ENCODE results near the gene SLC30A4. TPM values are rescaled to one million over a fixed set of nuclear protein-coding genes. Genes with fewer than 3 reads are reported as not detected.
"Not testable (repeated sequence)": the region's sequence is repeated elsewhere in the genome, so short reads cannot be mapped to it uniquely, and the experiment has no call there.

Gene SLC30A4
- total RNA-seq, 2 donors from 2014 or later: 9.2 to 11.3 TPM

- intact Hi-C loops (cut with DNase I): loop anchor here (10.0 kb wide), 1 partner anchor 92 kb away; no protein-coding TSS in a partner anchor
- DNase-seq (ENCODE audit: low spot score): no peak
Observed at GRCh38 chr15:45523166-45523460, 558 bp upstream of the SLC30A4 start.

- intact Hi-C loops (cut with DNase I): loop anchor here (10.0 kb wide), 1 partner anchor 93 kb away; no protein-coding TSS in a partner anchor
- DNase-seq (ENCODE audit: low spot score): peak; percentile 82
Observed at GRCh38 chr15:45521596-45522327, 793 bp downstream of the SLC30A4 start.

DNA sequence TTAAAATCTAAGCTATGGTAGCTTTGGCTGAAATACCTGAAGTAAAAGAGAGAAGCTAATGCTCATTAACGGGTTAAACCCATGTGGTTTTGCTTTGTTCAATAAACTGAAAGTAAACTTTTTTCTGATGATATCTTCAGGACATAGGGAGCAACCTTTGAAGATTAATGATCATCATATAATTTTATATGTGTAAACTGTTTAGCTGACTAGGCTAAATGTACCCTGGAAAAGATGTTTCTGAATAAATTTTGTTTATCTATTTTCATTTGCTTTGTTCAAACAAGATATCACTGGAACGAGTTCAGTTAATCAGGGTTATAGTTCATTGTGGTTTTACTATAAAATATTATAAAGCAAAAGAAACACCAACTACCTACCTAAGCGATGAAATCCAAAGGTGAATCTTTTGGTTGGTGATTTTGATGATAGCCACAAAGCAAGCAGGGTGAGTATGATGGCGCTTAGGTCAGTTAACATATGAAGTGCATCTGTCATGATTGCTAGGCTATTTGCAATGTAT lies 11.7 kb downstream of the SLC30A4 start:
- DNase-seq (ENCODE audit: low spot score): no peak
- intact Hi-C loops (cut with DNase I): loop anchor here in 1 of 2 donors (5.0 kb wide), 1 partner anchor 1031 kb away; no protein-coding TSS in a partner anchor

- DNase-seq (ENCODE audit: low spot score); intact Hi-C loops (cut with DNase I): not testable (repeated sequence)
Observed at GRCh38 chr15:45507143-45507542, 15.4 kb downstream of the SLC30A4 start.

DNA sequence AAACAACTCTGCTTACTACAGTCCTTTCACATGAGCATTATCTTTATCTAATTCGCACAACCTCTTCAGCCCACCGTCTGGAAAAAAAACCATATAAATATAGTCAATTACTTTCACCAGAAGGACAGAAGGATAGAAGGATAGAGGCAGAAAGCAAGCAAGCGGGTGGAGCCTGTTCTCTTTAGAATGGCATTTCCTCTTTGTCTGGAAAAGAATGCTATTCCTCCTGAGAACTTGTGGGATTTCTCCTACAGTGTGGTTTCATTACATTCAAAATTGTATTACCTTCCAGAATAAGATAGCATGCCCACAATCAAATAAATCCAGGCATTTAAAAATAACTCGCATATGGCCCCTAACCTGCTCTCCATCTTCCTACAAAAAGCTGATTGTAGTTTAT lies 23.1 kb downstream of the SLC30A4 start:
- intact Hi-C loops (cut with DNase I): no loop called here
- DNase-seq (ENCODE audit: low spot score): no peak

GRCh38 chr15:45498701-45499100 lies 23.9 kb downstream of the SLC30A4 start:
- intact Hi-C loops (cut with DNase I): no loop called here
- DNase-seq (ENCODE audit: low spot score): no peak

- intact Hi-C loops (cut with DNase I): no loop called here
- DNase-seq (ENCODE audit: low spot score): no peak
Observed at GRCh38 chr15:45497261-45497660, 25.3 kb downstream of the SLC30A4 start.

GRCh38 chr15:45496658-45497057 lies 25.9 kb downstream of the SLC30A4 start:
- intact Hi-C loops (cut with DNase I): no loop called here
- no peak for DNase-seq (ENCODE audit: low spot score)

DNA sequence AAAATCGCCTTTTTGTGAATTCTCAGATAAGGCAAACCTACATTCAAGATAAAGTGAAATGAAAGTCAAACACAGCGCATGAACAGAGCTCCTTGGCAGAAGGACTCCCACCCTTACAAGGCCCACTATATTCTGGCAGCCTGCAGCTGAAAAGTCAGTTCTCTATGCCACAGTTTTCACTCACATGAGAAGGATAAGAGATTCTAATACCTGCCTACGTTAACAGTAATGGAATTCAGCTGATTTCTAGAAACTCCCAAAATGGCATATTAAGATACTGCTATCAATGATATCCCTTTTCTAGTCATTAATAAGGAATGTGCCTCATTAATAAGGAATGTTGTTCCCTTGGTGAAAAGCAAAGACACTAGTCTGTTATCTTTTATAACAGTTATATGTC lies 27.0 kb downstream of the SLC30A4 start:
- no peak for DNase-seq (ENCODE audit: low spot score)
- intact Hi-C loops (cut with DNase I): no loop called here

DNA sequence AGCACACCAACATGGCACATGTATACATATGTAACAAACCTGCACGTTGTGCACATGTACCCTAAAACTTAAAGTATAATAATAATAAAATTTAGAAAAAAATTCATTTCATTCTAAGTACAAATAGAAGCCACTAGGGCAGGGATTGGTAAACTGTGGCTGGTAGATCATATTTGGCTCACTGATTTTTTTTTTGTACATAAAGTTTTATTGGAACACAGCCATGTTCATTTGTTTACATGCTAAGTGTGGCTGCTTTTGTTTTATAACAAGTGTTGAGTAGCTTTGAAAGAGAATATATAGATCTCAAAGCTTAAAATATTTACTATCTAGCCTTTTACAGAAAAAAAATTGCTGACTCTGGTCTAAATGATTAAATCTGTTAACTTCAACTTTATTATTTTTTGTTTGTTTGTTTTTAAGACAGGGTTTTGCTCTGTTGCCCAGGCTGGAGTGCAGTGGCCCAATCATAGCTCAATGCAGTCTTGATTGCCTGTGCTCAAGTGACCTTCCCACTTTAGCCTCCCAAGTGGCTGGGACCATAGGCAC lies 32.8 kb downstream of the SLC30A4 start:
- intact Hi-C loops (cut with DNase I): no loop called here
- DNase-seq (ENCODE audit: low spot score): no peak

DNA sequence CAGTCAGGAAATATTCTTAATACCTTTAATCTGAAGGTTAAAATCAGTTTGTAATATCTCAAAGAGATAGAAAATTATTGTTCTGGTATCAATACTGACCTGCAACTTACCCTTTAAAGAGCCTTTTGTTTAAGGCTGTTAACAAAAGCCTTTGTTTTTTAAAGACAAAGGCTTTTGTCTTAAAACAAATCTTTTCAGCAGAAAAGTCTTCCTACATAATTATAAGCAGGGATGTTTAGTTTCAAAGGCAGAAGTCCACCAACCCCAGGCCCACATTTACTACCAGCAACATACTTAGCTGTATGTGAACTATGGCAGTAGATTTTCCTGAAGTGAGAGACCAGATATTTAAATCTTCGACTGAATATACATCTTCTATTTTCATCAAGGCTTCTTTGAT lies 36.2 kb downstream of the SLC30A4 start:
- intact Hi-C loops (cut with DNase I): no loop called here
- DNase-seq (ENCODE audit: low spot score): no peak

GRCh38 chr15:45481135-45481534 lies 41.4 kb downstream of the SLC30A4 start:
- no peak for DNase-seq (ENCODE audit: low spot score)
- intact Hi-C loops (cut with DNase I): no loop called here

DNA sequence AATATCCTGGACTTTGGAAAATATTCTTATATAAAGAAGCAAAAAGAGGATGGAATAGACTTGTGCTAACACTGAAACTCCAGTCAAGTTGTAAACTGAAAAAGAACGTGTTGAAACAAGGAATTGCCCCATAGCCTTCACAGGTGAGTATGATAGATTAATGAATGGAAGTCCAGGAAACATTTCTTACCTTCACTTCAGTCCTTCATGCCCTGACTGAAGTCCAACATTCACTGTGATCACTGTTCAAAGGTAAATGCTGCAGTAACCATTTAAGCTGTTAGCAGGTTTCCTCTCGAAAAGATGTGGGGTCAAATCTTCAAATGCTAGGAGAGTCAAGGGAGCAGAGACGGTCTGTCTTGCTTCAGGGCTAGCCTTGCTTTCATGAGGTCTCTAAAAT lies 46.1 kb downstream of the SLC30A4 start:
- intact Hi-C loops (cut with DNase I): no loop called here

GRCh38 chr15:45474799-45475198 lies 47.8 kb downstream of the SLC30A4 start:
- intact Hi-C loops (cut with DNase I): no loop called here
- no peak for DNase-seq (ENCODE audit: low spot score)

More for the DNA sequence above, 46.1 kb downstream of the SLC30A4 start:
- DNase-seq (ENCODE audit: low spot score): no peak

DNA sequence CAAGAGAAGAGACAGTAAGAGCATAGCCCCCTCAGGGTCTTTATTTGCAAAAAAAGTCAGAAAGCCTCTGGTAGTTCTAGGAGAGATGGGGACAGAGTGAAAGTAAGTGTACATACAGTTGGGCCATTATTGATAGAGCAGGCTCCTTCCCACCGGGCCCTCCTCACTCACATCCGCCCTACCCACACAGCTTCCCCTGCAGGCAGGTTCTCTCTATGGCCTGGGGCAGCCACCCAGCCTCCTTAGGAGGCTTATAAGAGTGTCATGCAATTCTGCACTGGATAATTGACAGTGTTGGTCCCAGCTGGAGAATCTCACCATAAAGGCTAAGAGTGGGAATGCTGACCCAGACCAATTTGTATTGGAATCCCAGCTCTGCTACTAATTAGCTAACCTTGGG lies 49.5 kb downstream of the SLC30A4 start:
- no peak for DNase-seq (ENCODE audit: low spot score)
- intact Hi-C loops (cut with DNase I): no loop called here

DNA sequence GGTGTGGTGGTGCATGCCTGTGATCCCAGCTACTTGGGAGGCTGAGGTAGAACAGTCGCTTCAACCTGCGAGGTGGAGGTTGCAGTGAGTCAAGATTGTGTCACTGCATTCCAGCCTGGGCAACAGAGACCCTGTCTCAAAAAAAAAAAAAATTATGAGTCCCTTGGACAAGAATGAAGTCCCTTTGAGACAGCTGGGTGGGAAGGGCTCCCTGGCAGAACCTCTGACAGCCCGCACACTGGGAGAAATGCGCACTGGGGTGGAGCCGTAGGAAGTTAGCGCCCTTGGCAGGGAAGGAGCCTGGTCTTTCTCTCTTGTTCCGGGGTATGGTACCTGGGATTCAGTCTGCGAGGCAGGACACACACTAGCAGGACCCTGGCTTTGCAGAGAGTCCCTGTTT lies 51.4 kb downstream of the SLC30A4 start:
- intact Hi-C loops (cut with DNase I): no loop called here
- no peak for DNase-seq (ENCODE audit: low spot score)

- intact Hi-C loops (cut with DNase I): no loop called here
- DNase-seq (ENCODE audit: low spot score): no peak
Observed at GRCh38 chr15:45469441-45469840, 53.1 kb downstream of the SLC30A4 start.

DNA sequence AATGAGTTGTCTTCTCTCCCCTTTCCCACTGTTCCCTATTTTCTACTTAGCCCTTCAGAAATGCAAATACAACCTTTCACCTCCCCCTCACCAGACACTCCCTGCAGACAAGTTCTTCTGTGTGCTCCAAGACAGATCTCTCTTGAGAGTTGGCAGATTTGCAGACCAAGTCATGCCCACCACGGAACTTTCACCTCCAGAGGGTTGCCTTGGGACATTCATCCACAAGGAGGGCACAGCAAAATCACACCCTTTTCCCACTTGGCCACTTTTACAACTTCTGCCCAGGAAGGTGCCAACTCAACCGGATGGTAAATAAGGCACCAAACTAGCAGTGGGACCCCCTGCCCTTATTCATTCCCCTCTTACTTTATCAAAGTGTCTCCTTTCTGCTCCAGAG lies 53.5 kb downstream of the SLC30A4 start:
- intact Hi-C loops (cut with DNase I): no loop called here
- DNase-seq (ENCODE audit: low spot score): no peak

DNA sequence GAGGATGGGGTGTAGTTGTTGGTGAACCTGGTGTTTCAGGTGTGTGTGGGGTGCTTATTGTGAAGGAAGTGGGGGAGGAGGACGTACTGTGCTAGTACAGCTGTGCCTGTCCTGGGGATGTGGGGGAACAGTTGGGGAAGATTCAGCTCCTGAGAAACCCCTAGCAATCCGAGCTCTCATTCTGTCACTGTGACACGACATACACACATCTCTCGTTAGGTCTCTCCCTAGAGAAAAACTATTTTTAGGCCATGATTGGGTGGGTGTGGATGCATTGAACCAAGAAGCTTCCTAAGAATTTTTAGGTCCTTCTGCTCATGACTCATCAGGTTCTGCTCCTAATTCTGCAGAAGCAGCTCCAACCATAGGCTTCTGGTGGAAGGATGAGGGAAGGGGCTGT lies 54.3 kb downstream of the SLC30A4 start:
- DNase-seq (ENCODE audit: low spot score): no peak
- intact Hi-C loops (cut with DNase I): no loop called here

DNA sequence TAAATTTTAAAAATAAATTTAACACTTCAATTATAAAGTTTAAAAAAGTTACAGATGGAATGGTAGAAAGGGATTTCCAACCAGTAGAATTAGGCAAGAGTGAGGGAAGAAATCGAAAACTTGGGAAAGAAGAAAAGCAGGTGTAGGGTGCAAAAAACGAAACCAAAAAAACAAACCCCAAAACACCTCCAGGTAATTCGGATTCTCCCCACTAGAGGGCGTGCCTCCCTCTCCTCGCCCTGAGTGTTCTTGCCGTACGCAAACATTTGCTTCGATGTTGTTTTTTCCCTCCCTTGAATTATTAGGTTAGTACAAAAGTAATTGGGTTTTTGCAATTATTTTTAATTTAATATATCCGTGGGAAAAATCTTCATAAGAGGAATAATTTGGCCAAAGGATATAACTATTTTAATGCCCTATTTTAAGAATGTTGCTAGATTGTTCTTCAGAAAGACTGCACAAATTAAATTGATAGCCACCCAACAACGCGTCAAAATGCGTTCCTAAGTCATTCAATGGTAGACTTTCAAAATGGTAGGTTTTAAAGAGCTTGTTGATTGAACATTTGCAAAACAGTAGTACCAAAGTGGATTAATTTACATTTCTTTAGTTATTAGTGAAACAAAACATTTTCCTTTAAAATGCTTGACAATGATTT lies 63.7 kb downstream of the SLC30A4 start:
- intact Hi-C loops (cut with DNase I): loop anchor here in 1 of 2 donors (10.0 kb wide), 2 partner anchors 156 to 294 kb away; no protein-coding TSS in a partner anchor
- DNase-seq (ENCODE audit: low spot score): peak; percentile 85
